LNCaP clone FGC (cell line): Measurements from ENCODE around the gene KIF4B.
A peak's percentile ranks its signal among the peaks of the same experiment; 100 is the strongest.
"Not testable (repeated sequence)": the region's sequence is repeated elsewhere in the genome, so short reads cannot be mapped to it uniquely, and the experiment has no call there.

Source experiments
- DNase-seq: peaks from one replicate; pipeline ENCODE4 v3.0.0-alpha.2; 2011; ENCODE audit warnings: low read depth
- H3K4me3 ChIP-seq: 2 replicates; pipeline ENCODE4 v1.5.1; 2011; ENCODE audit warnings: mild to moderate bottlenecking, low read depth, low read length, control low read depth
- TF ChIP-seq, protein P1 (sequence below): IDR thresholded peaks from 2 replicates; pipeline ENCODE4 v1.5.1; 2012; ENCODE audit warnings: mild to moderate bottlenecking; ENCODE audit not compliant: control insufficient read depth, insufficient read depth; ENCODE audit errors: extremely low read depth

KIF4B gene

DNA sequence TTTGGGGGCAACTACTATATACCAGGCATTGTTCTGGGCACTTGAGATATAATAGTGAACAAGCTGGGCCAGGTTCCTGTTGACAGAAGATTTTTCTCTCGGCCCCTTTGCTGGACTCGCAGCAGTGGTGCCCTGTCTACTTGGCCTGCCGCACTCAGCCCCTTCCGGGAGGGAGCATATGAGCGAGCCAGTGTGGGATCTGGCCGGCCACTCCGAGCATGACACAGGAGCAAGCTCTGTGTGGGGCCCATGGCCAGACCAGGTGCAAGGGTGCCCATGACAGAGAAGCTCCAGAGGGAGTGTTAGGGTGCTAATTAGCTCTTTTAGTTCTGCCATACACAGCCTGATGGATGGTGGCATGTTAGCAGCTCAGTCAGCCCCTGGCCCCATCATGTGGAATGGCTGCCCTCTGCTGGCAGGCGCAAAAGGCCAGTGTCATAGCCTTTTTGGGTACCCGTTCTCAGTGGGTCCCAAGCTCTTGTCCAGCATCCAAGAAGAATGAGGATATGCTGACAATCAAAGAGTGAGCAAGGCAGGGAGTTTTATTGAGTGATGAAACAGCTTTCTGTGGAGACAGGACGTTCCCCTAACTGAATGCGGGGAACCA, 9.3 kb upstream of the KIF4B start:
- DNase-seq, result no peak
- H3K4me3 ChIP-seq, result no peak overlapping the region
- TF ChIP-seq, protein P1, sequence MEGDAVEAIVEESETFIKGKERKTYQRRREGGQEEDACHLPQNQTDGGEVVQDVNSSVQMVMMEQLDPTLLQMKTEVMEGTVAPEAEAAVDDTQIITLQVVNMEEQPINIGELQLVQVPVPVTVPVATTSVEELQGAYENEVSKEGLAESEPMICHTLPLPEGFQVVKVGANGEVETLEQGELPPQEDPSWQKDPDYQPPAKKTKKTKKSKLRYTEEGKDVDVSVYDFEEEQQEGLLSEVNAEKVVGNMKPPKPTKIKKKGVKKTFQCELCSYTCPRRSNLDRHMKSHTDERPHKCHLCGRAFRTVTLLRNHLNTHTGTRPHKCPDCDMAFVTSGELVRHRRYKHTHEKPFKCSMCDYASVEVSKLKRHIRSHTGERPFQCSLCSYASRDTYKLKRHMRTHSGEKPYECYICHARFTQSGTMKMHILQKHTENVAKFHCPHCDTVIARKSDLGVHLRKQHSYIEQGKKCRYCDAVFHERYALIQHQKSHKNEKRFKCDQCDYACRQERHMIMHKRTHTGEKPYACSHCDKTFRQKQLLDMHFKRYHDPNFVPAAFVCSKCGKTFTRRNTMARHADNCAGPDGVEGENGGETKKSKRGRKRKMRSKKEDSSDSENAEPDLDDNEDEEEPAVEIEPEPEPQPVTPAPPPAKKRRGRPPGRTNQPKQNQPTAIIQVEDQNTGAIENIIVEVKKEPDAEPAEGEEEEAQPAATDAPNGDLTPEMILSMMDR, result peak; percentile 32

DNA sequence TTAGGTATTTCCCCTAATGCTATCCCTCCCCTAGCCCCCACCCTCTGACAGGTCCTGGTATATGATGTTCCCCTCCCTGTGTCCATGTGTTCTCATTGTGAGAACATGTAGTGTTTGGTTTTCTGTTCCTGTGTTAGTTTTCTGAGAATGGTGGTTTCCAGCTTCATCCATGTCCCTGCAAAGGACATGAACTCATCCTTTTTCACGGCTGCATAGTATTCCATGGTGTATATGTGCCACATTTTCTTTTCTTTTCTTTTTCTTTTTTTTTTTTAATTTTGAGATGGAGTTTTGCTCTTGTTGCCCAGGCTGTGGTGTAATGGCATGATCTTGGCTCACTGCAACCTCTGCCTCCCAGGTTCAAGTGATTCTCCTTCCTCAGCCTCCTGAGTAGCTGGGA, 7.3 kb upstream of the KIF4B start:
- H3K4me3 ChIP-seq, DNase-seq: not testable (repeated sequence)

- TF ChIP-seq, protein P1, result no peak
- H3K4me3 ChIP-seq, result no peak overlapping the region
- DNase-seq, result no peak
Observed at GRCh38 chr5:155008669-155009068, 4.9 kb upstream of the KIF4B start.

DNA sequence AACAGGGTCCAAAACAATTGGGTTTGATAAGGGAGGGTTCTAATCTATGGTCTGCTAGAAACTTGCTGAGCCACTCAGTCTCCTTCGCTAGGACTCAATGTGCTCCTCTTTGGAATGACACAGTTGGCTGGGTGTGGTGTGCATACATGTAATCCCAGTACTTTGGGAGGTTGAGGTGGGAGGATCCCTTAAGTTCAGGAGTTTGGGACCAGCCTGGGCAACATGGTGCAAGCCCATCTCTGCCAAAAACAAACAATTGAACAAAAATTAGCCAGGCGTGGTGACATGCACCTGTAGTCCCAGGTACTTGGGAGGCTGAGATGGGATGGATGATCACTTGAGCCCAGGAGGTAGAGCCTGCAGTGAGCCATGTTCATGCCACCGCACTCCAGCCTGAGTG, 2.7 kb upstream of the KIF4B start:
- TF ChIP-seq, protein P1, result no peak
- no peak for DNase-seq
- H3K4me3 ChIP-seq, result no peak overlapping the region

- DNase-seq, result no peak
- H3K4me3 ChIP-seq, result no peak overlapping the region
- TF ChIP-seq, protein P1, result no peak
Observed at GRCh38 chr5:155015239-155015638, 1.7 kb downstream of the KIF4B start.

- TF ChIP-seq, protein P1, result no peak
- no peak overlapping the region for H3K4me3 ChIP-seq
- DNase-seq, result no peak
Observed at GRCh38 chr5:155017610-155018009, 4.1 kb downstream of the KIF4B start.

GRCh38 chr5:155019601-155020226, 6.2 kb downstream of the KIF4B start:
- no peak for DNase-seq
- H3K4me3 ChIP-seq, result no peak overlapping the region
- TF ChIP-seq, protein P1, result no peak
